Stimulated activated CD4-positive, alpha-beta T cell treated with anti-CD3 and anti-CD28 coated beads, TNF-alpha, amount 100 ng/mL, for 24 hours (primary cell): ENCODE data around the gene TJP3.
A peak's percentile ranks its signal among the peaks of the same experiment; 100 is the strongest.
"Not testable (repeated sequence)": the region's sequence is repeated elsewhere in the genome, so short reads cannot be mapped to it uniquely, and the experiment has no call there.

Experiments used
- DNase-seq, 3 experiments: peaks; one replicate each; pipeline ENCODE4 v3.0.0-alpha.2; 2020; ENCODE audit warnings: low read depth in 3 of 3

TJP3 gene

GRCh38 chr19:3745363-3746045 is 37.3 kb downstream of the TJP3 start:
- DNase-seq, result no peak

GRCh38 chr19:3746371-3747056 is 38.3 kb downstream of the TJP3 start:
- DNase-seq, result no peak

- no peak for DNase-seq
Observed at GRCh38 chr19:3748965-3749364, 40.8 kb downstream of the TJP3 start.

GRCh38 chr19:3750211-3750610 is 42.0 kb downstream of the TJP3 start:
- no peak for DNase-seq

- no peak for DNase-seq
Observed at GRCh38 chr19:3751236-3751635, 43.1 kb downstream of the TJP3 start.

- DNase-seq, result no peak
Observed at GRCh38 chr19:3752492-3752891, 44.3 kb downstream of the TJP3 start.

GRCh38 chr19:3753631-3754410 is 45.6 kb downstream of the TJP3 start:
- no peak for DNase-seq

GRCh38 chr19:3757705-3758104 is 49.5 kb downstream of the TJP3 start:
- not testable (repeated sequence) for DNase-seq

- DNase-seq, result not testable (repeated sequence)
Observed at GRCh38 chr19:3758297-3758696, 50.1 kb downstream of the TJP3 start.

- no peak for DNase-seq
Observed at GRCh38 chr19:3759482-3760254, 51.5 kb downstream of the TJP3 start.

GRCh38 chr19:3760871-3761361 is 52.7 kb downstream of the TJP3 start:
- no peak for DNase-seq

GRCh38 chr19:3761382-3762129 is 53.4 kb downstream of the TJP3 start, which contains the start of gene APBA3:
TSS of gene APBA3 (minus strand) at chr19:3761692. CDS start at chr19:3760264, 1,428 bp downstream.
- DNase-seq, result peak; percentile 93 to 96 (median 95)

- DNase-seq, result no peak
Observed at GRCh38 chr19:3762130-3762473, 53.9 kb downstream of the TJP3 start.

GRCh38 chr19:3762501-3763459 is 54.6 kb downstream of the TJP3 start, which contains the start of gene MRPL54:
TSS of gene MRPL54 (plus strand) at chr19:3762682. CDS start at chr19:3762701, 19 bp downstream.
- DNase-seq, result peak; percentile 97 to 99 (median 97)

- no peak for DNase-seq
Observed at GRCh38 chr19:3765121-3765520, 56.9 kb downstream of the TJP3 start.

- not testable (repeated sequence) for DNase-seq
Observed at GRCh38 chr19:3765757-3766156, 57.6 kb downstream of the TJP3 start.

- no peak for DNase-seq
Observed at GRCh38 chr19:3766520-3766919, 58.3 kb downstream of the TJP3 start.

- no peak for DNase-seq
Observed at GRCh38 chr19:3767050-3767449, 58.9 kb downstream of the TJP3 start.

GRCh38 chr19:3768015-3768747 is 60.0 kb downstream of the TJP3 start:
- DNase-seq, result no peak
